PFSK-1 (cell line): ENCODE measurements around the gene TMEM60.

ENCODE experiments used
- FOXP2 ChIP-seq: optimal IDR thresholded peaks from 2 replicates; pipeline ENCODE3; 2011; ENCODE audit warnings: borderline replicate concordance, control low read depth, inconsistent platforms; ENCODE audit not compliant: insufficient read depth; ENCODE audit errors: extremely low read length, extremely low read depth
- POLR2AphosphoS5 ChIP-seq: IDR thresholded peaks from 2 replicates; pipeline ENCODE4 v1.6.1; 2012; ENCODE audit warnings: low read depth, mild to moderate bottlenecking, control low read depth, low read length, moderate library complexity
- TAF1 ChIP-seq: IDR thresholded peaks from 2 replicates; pipeline ENCODE4 v1.6.1; 2012; ENCODE audit warnings: low read length, control low read depth, borderline replicate concordance; ENCODE audit not compliant: insufficient read depth
- TF ChIP-seq, protein P1 (sequence below), 2 experiments: IDR thresholded peaks; 2 replicates each; pipeline versions ENCODE4 v1.6.1 to v1.8.0; 2011 to 2012; ENCODE audit warnings: low read depth in 2 of 2, low read length in 2 of 2, control low read depth in 1 of 2, inconsistent platforms in 1 of 2, mild to moderate bottlenecking in 1 of 2, moderate library complexity in 1 of 2; ENCODE audit not compliant: insufficient read depth in 1 of 2

DNA sequence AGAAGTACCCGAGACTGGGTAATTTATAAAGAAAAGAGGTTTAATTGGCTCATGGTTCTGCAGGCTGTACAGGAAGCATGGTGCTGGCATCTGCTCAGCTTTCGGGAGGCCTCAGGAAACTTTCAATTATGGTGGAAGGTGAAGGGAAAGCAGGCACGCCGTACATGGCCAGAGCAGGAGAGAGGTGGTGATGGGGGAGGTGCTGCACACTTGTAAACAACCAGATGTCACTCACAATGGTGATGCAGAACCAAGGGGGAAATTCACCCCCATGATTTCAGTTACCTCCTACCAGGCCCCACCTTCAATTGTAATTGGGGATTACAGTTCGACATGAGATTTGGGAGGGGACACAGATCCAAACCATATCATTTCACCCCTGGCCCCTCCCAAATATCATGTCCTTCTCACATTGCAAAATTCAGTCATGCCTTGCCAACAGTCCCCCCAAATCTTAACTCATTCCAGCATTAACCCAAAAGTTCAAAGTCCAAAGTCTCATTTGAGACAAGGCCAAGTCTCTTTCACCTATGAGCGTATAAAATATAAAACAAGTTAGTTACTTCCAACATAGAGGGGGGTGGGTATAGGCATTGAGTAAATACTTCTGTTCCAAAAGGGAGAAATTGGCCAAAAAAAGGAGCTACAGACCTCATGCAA, 51.9 kb downstream of the TMEM60 start:
- TF ChIP-seq POLR2AphosphoS5 (no peak), TAF1 (no peak), FOXP2 (no peak)
- TF ChIP-seq, protein P1, sequence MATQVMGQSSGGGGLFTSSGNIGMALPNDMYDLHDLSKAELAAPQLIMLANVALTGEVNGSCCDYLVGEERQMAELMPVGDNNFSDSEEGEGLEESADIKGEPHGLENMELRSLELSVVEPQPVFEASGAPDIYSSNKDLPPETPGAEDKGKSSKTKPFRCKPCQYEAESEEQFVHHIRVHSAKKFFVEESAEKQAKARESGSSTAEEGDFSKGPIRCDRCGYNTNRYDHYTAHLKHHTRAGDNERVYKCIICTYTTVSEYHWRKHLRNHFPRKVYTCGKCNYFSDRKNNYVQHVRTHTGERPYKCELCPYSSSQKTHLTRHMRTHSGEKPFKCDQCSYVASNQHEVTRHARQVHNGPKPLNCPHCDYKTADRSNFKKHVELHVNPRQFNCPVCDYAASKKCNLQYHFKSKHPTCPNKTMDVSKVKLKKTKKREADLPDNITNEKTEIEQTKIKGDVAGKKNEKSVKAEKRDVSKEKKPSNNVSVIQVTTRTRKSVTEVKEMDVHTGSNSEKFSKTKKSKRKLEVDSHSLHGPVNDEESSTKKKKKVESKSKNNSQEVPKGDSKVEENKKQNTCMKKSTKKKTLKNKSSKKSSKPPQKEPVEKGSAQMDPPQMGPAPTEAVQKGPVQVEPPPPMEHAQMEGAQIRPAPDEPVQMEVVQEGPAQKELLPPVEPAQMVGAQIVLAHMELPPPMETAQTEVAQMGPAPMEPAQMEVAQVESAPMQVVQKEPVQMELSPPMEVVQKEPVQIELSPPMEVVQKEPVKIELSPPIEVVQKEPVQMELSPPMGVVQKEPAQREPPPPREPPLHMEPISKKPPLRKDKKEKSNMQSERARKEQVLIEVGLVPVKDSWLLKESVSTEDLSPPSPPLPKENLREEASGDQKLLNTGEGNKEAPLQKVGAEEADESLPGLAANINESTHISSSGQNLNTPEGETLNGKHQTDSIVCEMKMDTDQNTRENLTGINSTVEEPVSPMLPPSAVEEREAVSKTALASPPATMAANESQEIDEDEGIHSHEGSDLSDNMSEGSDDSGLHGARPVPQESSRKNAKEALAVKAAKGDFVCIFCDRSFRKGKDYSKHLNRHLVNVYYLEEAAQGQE (IDR thresholded peaks at IDR 0.05; ENCODE audit: insufficient read depth in 1 of 2, low read depth in 2 of 2, low read length in 2 of 2) = no peak
